NCI-H1417 (cell line): ENCODE measurements around the gene CTU1.
"Not testable (repeated sequence)": the region's sequence is repeated elsewhere in the genome, so short reads cannot be mapped to it uniquely, and the experiment has no call there.

Experiments
- DNase-seq, 3 experiments: peaks; one replicate each; lab custom pipeline; 2025; lab: John Stamatoyannopoulos, UW

The CTU1 gene

DNA sequence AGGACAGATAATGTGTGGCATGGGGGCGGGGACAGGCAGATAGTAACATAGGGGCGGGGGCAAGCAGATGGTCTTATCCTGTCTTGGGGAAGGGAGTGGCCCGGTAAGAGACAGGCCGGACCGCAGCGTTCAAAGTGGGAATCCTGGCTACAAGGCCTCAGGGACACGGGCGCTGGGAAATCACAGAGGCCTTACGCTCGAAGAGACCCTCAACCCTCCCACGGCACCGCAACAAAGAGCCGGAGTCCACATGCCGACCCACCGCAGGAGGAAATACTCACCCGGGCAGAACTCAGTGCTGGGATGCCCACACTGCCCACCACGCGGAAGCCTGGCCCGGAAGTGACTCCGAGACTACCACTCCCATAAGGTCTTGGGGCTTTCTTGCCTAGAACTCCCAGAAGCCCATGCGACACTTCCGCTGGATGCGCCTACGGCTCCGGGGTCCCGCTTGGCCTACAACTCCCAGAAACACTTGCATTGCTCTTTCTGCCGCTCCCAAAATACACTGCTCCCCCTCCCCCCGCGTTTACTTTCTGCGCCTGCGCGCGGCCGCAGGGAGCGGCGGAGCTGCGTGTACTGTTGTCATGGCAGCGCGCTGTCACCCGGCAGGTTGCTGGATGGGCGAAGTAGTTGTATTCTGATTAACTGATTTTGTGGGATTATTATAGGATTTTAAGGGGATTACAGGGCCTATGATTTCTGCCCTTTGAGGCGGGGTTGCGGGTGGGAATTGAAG lies at the start of gene CTU1:
Gene CTU1, minus strand, starts transcription at position 344 of the 739 bp plus-strand sequence. CDS start 3,840 bp downstream, outside the sequence.
- DNase-seq = peak; percentile 95 to 99 (median 99)

DNA sequence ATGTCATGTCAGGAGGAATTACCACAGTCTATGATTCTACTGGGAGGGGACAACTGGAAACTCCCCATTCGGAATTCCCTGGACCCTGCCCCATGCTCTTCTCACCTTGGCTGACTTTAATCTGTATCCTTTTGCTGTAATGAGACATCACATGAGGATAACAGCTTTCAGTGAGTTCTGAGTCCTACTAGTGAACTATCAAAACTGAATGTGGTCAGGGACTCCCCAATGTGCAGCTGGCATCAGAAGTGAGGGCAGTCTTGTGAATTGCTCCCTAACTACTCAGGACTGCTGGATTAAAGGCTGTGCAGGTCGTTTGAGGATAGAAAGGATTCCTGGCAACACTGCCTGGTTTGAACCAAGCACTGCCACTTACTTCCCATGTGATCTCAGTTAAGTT lies 49.1 kb upstream of the CTU1 start:
- DNase-seq = no peak

DNA sequence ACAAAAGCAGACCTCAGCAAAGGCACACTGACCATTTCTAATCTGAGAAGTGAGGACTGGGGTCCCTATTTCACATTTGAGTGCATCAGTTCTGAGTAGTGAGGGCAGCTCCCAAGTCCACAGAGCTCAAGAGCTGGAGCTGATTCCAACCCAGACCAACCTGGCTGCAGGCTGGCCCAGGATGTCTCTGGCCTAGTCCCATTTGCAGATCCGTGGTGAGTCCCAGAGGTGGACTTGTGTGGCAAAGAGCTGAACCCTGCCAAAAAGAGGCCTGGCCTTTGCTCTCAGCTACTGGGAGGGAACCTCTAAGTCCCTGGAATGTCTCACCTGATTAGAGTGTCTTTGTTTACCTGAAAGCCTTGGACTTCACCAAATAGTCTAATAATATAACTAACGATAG lies 48.5 kb upstream of the CTU1 start:
- no peak for DNase-seq

DNA sequence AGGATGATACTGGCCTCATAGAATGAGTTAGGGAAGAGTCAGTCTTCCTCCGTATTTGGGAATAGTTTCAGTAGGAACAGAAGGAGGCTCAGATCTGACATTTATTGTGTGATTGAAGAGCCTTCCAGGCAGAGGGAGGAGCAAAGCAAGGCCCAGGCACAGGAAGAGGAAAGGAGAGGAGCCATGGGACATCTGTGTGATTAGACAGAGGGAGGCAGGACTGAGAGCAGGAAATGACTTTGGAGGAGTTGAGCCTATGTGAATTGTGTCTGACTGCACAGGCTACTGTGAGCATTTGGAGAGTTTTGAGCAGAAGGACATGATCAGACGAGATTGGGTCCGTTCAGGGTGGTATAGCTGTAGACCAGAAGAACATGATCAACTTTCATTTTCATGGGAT lies 42.4 kb upstream of the CTU1 start:
- no peak for DNase-seq

DNA sequence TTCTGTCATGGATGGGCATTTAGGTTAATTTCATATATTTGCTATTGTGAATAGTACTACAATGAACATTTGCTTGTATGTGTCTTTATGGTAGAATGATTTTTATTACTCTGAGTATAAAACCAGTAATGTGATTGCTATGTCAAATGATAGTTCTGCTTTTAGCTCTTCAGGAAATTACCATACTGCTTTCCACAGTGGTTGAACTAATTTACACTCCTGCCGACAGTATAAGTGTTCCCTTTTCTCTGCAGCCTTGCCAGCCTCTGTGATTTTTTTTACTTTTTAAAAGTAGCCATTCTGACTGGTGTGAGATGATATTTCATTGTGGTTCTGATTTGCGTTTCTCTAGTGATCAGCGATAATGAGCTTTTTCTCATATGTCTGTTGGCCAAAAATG lies 40.4 kb upstream of the CTU1 start:
- no peak for DNase-seq

DNA sequence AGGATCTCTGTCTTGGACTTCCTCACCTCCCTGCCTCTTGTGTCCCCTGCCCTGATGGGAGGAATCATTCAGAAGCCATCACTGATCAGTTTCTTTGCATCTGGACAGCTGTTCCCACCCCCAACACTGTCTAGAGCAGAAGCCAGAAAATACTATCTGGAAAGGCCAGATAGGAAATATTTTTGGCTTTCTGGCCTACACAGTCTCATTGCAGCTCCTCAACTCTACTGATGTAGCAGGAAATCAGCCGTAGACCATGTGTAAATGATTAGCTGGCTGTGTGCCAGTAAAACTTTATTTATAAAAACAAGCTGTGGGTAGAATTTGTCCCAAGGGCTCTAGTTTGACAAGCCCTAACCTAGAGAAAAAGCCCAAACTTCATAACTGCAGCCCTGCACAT lies 39.5 kb upstream of the CTU1 start:
- DNase-seq = no peak

DNA sequence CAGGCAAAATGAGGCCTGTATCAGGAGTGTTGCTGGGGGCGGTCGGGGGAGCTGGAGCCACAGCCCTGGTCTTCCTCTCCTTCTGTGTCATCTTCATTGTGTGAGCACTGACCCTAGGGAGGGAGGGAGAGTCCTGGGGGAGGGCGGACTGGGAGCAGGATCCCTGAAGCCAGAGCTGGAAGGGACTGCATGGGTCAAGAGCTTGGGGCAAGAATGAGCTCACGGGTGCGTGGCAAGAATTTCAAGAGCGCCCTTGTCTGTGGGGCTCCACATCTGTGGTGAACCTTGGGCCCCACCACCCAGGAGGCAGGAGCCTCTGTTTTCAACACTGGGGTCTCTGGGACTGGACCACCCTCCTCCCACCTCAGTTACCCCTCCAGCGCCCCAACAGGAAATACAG lies 38.5 kb upstream of the CTU1 start:
- no peak for DNase-seq

DNA sequence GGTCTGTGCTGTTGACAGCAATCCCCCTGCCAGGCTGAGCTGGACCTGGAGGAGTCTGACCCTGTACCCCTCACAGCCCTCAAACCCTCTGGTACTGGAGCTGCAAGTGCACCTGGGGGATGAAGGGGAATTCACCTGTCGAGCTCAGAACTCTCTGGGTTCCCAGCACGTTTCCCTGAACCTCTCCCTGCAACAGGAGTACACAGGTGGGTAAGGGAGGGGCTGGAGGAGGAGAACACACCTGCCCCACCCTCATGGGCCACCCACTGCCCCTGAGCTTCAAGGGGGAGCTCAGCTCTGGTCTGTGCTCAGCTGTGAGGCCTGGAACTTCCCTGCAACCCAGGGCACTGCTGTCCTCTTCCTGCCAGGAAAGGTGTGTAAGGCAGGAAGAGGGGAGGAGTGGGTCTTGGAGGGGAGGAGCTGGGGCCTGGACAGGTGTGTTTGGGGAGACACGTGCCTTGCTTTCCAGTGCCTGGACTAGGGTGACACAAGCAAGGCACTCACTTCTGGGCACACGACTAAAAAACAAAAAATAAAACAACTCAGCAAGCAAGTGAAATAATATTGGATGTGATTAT lies 37.8 kb upstream of the CTU1 start:
- DNase-seq = no peak

DNA sequence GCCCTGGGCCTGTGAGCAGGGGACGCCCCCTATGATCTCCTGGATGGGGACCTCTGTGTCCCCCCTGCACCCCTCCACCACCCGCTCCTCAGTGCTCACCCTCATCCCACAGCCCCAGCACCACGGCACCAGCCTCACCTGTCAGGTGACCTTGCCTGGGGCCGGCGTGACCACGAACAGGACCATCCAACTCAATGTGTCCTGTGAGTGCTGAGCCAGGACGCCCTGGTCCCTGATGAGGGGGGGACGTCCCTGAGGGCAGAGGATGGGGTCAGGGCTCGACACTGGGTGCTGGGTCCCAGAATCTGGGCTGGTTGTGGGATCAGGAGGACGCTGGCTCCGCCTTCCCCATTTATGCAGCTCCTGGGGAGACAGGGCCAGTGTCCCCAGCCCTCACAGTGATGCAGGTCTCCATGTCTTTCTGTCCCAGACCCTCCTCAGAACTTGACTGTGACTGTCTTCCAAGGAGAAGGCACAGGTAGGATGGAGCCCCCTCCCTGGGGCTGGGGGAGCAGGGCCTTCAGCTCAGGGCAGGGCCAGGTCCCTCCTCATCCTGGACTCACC lies 36.4 kb upstream of the CTU1 start:
- no peak for DNase-seq

DNA sequence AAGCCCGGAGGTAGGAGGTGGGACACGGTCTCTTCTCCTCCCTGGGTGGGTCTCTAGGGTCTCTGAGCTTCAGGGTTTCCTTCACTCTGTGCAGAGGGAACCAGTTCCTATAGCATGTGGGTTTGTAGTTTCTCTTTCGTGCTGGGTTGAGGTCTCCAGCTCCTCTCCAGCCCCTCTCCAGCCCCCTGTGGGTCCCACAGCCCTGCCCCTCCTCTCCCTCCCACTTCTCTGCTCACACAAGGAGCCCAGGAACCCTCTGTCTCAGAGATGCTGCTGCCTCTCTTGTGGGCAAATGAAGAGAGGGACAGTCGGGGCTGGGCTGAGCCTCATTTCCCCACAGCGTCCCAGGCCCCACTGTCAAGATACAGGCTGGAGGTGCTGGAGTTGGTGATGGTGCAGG lies 35.3 kb upstream of the CTU1 start:
- no peak for DNase-seq

DNA sequence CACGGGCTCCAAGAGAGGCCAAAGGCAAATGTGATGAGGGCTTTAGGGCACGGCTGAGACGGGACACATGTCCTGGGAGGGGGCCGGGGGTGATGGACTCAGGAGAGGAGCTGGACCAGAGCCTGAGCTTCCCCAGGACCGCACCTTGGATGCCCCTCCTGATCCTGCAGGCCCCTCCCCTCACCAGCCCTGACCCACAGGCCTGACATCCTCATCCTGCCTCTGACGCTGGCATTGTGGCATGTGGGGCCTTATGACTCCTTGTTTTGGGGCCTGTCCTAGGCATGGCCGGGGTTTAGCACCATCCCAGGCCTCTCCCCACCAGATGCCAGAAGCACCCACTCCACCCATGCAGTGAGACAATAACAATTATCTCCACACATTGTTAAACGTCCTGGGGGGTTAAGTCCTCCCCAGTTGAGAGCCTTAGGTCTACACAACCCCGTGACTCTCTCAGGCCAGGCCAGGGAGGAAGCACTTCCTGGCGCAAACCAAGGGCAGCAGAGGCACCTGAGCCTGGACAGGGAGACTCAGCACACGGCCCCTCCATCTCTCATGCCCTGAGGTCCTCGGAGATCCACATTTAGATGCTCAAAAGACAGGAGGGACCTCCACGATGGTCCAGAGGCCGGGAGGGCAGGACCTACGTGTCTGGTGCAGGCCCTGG lies 34.7 kb upstream of the CTU1 start:
- DNase-seq = not testable (repeated sequence)

DNA sequence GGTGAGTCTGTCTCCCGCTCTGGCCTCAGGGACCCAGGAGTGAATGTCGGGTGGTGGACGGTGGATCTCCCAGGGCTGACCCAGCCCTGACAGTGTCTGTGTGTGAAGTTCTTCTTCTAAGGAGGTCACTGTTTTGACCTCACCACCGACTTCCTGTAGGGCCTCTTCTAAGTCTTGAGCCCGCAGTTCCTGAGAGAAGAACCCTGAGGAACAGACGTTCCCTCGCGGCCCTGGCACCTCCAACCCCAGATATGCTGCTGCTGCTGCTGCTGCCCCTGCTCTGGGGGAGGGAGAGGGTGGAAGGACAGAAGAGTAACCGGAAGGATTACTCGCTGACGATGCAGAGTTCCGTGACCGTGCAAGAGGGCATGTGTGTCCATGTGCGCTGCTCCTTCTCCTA lies 33.9 kb upstream of the CTU1 start, which contains the start of gene SIGLEC7:
Gene SIGLEC7, plus strand, starts transcription at position 183 of the 400 bp plus-strand sequence. Its CDS starts 69 bp downstream, at position 252.
- no peak for DNase-seq

DNA sequence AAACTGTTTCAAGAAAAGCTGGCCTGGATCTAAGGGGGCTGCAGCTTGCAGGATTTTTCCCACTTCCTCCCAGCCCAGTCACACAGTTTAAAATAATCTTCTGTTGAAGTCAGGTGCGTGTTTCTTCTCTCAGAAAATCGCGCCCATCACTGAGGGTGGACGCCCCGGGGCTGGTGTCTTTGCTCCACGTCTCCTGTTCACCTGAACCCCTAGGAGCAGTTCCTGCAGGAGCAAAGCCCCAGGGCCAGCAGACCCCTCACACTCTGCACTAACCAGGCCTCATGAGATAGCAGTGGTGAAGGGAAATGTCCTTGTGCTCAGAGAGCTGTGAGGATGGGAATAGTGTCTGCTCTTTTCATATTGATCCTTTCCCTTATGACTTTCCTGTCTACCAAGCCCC lies 33.0 kb upstream of the CTU1 start:
- no peak for DNase-seq

DNA sequence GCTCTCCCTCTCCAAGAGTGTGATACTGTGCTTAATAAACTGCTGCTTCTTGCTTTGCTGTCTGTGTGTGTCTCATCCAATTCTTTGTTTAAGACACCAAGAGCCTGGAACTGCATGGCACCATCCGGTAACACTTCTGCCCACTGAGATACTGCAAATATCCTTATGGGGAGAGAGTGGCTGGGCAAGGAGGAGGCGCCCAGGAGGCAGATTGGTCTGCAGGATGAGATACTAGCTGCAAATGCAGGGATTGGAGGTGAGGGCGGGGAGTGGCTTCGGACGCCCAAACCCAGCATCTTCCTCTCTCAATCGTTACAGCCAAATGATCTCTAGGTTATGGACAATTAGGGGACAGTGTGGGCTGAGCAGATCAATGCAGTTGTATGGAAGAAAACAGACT lies 32.2 kb upstream of the CTU1 start:
- no peak for DNase-seq

DNA sequence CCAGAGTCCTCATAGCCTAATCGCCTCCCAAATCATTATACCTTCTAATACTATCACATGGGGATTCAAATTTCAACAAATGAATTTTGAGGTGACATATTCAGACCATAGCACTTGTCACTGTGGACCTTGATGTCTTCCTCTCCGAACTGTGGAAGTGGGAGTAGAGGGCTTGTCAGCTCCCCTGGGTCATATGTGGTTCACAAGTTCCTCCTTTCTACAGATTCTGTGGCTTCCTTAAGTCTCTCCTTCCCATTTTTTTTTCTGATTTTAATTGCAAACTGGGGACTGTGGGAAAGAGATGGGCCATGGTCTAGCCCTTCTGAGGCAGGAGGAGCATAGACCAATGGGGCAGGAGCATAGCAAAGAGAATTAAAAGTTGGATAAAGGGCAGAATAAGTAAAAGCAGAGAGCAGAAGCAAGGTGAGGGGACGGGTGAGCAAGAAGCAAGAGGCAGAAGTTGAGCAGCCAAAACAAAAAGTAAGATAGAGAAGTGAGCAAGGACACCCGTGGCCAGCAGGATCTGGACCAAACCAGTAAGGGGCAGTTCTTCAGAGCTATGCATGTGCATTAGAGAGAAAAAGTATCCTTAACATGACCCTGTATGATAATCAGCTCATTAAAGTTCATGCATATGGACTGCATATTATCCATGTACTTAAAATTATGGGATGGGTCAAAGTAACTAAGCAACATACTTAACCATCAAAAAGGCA lies 31.2 kb upstream of the CTU1 start:
- no peak for DNase-seq

DNA sequence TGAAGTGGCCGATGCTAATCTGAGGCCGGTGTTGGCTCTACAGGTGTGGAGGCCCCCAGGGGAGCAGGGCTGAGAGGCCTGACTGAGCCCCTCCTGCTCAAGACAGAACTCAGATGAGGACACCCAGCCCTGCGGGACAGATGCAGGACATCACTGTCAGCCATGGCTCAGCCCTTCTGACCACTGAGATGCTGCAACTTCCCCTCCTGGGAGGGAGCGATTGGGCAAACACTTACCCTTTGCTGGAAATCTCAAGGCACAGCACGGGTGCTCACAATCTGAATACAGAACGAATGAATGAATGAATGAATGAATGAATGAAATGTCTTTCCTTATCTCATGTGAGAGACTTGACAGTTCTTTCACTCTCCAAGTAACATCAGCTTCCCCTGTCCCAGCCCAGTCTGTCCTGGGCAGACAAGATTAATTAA lies 30.4 kb upstream of the CTU1 start:
- peak in 1 of 3 experiments; percentile 32 for DNase-seq

DNA sequence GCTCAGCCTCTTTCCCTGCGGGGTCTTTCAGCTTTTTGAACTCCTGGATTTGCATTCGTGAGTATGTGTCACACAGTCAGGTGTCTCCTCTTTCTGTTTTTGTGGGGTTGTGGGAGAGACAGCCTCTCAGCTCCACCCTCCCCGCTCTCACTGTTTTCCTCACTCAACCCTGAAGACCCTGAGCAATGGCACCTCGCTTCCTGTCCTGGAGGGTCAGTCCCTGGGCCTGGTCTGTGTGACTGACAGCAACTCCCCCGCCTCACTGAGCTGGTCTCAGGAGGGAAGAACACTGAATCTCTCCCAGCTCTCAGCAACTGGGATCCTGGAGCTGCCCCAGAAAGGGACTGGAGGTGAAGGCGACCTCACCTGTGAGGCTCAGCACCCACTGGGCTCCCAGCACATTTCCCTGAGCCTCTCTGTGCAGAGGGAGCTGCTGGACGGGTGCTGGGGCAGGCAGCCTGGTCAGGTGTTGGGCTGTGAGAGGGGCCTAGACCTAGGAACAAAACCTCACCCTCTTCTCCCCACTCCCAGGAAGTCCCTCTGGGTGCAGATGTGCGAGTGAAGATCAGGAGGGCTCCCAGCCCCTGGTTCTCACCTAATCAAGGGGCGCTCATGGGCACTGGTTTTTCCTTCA lies 29.7 kb upstream of the CTU1 start:
- no peak for DNase-seq

DNA sequence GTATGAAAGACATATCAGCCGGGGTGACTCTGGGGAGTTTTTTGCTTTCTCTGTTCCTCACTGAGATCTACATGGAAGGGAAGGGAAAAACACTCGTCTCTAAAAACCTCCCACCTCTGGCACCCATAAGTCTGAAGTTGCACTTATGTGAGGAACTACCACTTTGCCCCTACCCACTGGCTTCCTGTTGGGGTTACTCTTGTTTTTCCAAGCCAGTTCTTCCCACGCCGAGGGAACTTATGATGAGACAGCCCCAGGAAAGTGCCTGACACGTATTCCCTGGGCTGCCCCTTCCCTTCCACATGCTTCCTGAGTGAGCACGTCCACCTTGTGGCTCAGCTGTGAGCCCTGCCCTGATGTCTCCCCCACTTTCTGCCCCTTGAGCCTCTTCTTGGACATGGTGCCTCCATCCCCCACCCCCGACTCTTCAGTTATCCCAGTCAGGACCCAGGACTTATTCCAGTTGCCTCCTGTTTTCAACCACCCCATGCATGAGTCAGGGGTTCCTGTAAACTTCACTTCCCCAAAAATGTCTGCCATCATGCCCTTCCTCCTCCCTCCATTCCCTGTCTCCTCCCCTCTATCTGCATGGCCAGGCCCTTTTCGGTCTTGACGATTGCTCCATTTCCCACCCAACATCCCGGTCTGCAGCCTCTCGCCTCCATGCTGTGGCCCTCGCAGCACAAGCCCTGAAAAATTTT lies 28.8 kb upstream of the CTU1 start:
- DNase-seq = no peak

DNA sequence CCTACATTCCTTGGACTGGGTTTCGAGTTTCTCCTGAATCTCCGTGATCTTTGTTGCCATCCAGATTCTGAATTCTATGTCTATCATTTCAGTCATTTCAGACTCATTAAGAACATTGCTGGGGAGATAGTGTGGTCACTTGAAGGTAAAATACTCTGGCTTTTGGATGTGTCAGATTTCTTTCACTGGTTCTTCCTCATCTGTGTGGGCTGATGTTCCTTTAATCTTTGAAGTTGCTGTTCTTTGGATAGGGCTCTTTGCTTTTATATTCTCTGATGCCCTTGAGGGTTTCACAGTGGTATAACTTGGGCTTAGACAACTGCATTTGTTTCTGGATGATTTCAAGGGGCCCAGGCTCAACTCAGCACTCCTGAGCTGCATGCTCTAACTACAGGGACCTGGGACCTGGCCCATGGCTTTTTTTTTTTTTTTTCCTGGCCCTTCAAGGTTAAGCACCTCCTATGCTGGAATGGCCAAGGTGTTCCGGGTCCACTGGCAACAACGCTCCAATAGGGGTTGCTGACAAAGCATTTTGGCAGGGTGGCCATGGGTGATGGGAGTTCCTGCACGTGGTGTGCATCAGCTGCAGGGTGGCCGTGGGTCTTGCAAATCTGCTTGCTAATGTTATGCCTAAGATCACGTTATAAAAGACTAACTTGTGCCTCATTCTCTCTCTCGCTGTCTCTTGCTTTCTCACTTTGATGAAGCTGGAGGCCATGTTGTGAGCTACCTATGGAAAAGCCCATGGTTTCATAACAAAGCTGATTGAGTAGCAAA lies 28.0 kb upstream of the CTU1 start:
- DNase-seq = no peak

DNA sequence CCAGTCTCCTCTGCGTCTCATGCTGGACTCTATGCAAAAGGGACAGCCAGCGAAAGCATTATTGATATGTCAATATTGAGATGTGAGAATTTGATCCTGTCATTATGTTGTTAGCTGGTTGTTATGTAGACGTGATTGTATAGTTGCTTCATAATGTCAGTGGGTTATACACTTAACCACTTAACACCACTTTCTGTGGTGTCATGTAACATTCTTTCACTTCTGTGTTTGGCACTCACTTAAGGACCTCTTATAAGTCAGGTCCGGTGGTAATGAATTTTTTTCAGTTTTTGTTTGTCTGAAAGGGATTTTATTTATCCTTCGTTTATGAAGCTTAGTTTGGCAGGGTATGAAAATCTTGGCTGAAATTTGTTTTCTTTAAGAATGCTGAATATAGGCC lies 26.8 kb upstream of the CTU1 start:
- DNase-seq = peak in 1 of 3 experiments; percentile 12
